Omental fat pad (tissue), 4 donors: Measurements from ENCODE around the gene APBA2. TPM values are rescaled to one million over a fixed set of nuclear protein-coding genes. Genes with fewer than 3 reads are reported as not detected.

ENCODE experiments used
- ATAC-seq: fragments of 150-250 bp; one replicate; pipeline ENCODE4 v1.9.1; 2016; ENCODE audit warnings: mild to moderate bottlenecking, moderate library complexity; ENCODE audit not compliant: low FRiP score
- DNase-seq: peaks from one replicate; pipeline ENCODE4 v3.0.0-alpha.2; 2019; ENCODE audit warnings: low spot score
- CTCF ChIP-seq, 3 donors: fragments of 450-650 bp; IDR thresholded peaks; one replicate each; pipeline ENCODE4 v1.5.1; 2016 to 2017; ENCODE audit warnings: antibody characterized with exemption in 3 of 3, mild to moderate bottlenecking in 3 of 3, moderate library complexity in 2 of 3
- total RNA-seq, 4 donors: library from RNA; depleted of rRNA; stranded (reverse); fragments of >200 nt; gene quantifications; one replicate each; pipeline ENCODE4 v1.1.0, GENCODE V29; 2016

APBA2 gene
- total RNA-seq, 4 donors from 2014 or later: 0.93 to 4.3 (median 2.6) TPM

- no peak for TF ChIP-seq CTCF (IDR thresholded peaks at IDR 0.05)
- no peak for ATAC-seq
- DNase-seq: no peak
Measured at GRCh38 chr15:28909958-28910500, 24.3 kb downstream of the APBA2 start.

- DNase-seq (no peak), ATAC-seq (no peak)
- TF ChIP-seq CTCF (IDR thresholded peaks at IDR 0.05): no peak
Measured at GRCh38 chr15:28911310-28911931, 25.6 kb downstream of the APBA2 start.

GRCh38 chr15:28912422-28912821 lies 26.6 kb downstream of the APBA2 start:
- no peak for DNase-seq
- no peak for TF ChIP-seq CTCF (IDR thresholded peaks at IDR 0.05)
- no peak for ATAC-seq

GRCh38 chr15:28913171-28913765 lies 27.5 kb downstream of the APBA2 start:
- no peak for TF ChIP-seq CTCF (IDR thresholded peaks at IDR 0.05)
- no peak for ATAC-seq
- no peak for DNase-seq

GRCh38 chr15:28914046-28914445 lies 28.3 kb downstream of the APBA2 start:
- DNase-seq (no peak), ATAC-seq (no peak)
- no peak for TF ChIP-seq CTCF (IDR thresholded peaks at IDR 0.05)

- ATAC-seq (no peak), DNase-seq (no peak)
- no peak for TF ChIP-seq CTCF (IDR thresholded peaks at IDR 0.05)
Measured at GRCh38 chr15:28914483-28915023, 28.8 kb downstream of the APBA2 start.
